IMR-90 (cell line): ENCODE results near the gene PDCD6IP. TPM values are rescaled to one million over a fixed set of nuclear protein-coding genes. Genes with fewer than 3 reads are reported as not detected.

Source experiments
- ATAC-seq: fragments of 200-7000 bp; cut with Tn5 transposase; 2 replicates; pipeline ENCODE4 v1.9.1; 2020; ENCODE audit warnings: low read depth, mild to moderate bottlenecking, moderate library complexity
- BruUV-seq: library from RNA; stranded (reverse); fragments of 400-500 nt; replicated peaks from 2 replicates; lab custom pipeline; 2021; lab: Mats Ljungman, UMichigan
- CTCF ChIA-PET: fragments of 300-600 bp; formaldehyde crosslinking; extraction: SDS; loops from one replicate; lab custom pipeline; 2021; ENCODE audit warnings: antibody characterized with exemption; lab: Yijun Ruan, JAX
- POLR2A ChIA-PET: fragments of 300-600 bp; sonication (Branson Sonifier 250); formaldehyde crosslinking; loops from one replicate; lab custom pipeline; 2022; ENCODE audit warnings: antibody characterized with exemption; ENCODE audit not compliant: unreplicated experiment; lab: Charles Lee
- DNase-seq: peaks from one replicate; pipeline ENCODE4 v3.0.0; 2013
- H2AFZ ChIP-seq: replicated peaks from 2 replicates; pipeline ENCODE3; 2013; ENCODE audit warnings: low read length, mild to moderate bottlenecking; ENCODE audit not compliant: poor library complexity
- H2AK5ac ChIP-seq: 2 replicates; pipeline ENCODE4 v1.6.1; 2013; ENCODE audit warnings: low read depth, low read length, inconsistent platforms
- H2AK9ac ChIP-seq: replicated peaks from 2 replicates; pipeline ENCODE3; 2013; ENCODE audit warnings: mild to moderate bottlenecking, low read depth, low read length, moderate library complexity; ENCODE audit not compliant: poor library complexity
- H2BK120ac ChIP-seq: 2 replicates; pipeline ENCODE4 v1.6.1; 2013; ENCODE audit warnings: low read depth, low read length, inconsistent platforms
- H2BK15ac ChIP-seq: 3 replicates; pipeline ENCODE4 v1.6.1; 2013; ENCODE audit warnings: low read depth, low read length, inconsistent platforms
- H2BK20ac ChIP-seq: 2 replicates; pipeline ENCODE4 v1.6.1; 2013; ENCODE audit warnings: low read depth, mild to moderate bottlenecking, inconsistent platforms, low read length, moderate library complexity
- H2BK5ac ChIP-seq: 2 replicates; pipeline ENCODE4 v1.6.1; 2013; ENCODE audit warnings: mild to moderate bottlenecking, low read depth, low read length, inconsistent platforms; ENCODE audit not compliant: poor library complexity, severe bottlenecking
- H3K14ac ChIP-seq: replicated peaks from 2 replicates; pipeline ENCODE4 v1.6.1; 2013; ENCODE audit warnings: low read depth, low read length, inconsistent platforms
- H3K18ac ChIP-seq: 2 replicates; pipeline ENCODE4 v1.6.1; 2013; ENCODE audit warnings: low read depth, low read length, control low read depth
- H3K23ac ChIP-seq: 2 replicates; pipeline ENCODE4 v1.6.1; 2013; ENCODE audit warnings: low read depth, low read length, inconsistent platforms
- H3K27ac ChIP-seq: 2 replicates; pipeline ENCODE4 v1.5.1; 2013; ENCODE audit warnings: mild to moderate bottlenecking, control low read depth, low read length; ENCODE audit not compliant: insufficient read depth
- H3K27me3 ChIP-seq: 2 replicates; pipeline ENCODE4 v1.6.1; 2013; ENCODE audit warnings: low read length; ENCODE audit not compliant: control insufficient read depth, insufficient read depth
- H3K36me3 ChIP-seq: 2 replicates; pipeline ENCODE4 v1.6.1; 2013; ENCODE audit warnings: low read length, mixed read lengths; ENCODE audit not compliant: control insufficient read depth, insufficient read depth
- H3K4ac ChIP-seq: 2 replicates; pipeline ENCODE4 v1.6.1; 2013; ENCODE audit warnings: low read depth, low read length, inconsistent platforms
- H3K4me1 ChIP-seq: 2 replicates; pipeline ENCODE4 v1.6.1; 2013; ENCODE audit warnings: low read length, mixed read lengths; ENCODE audit not compliant: control insufficient read depth, insufficient read depth
- H3K4me2 ChIP-seq: 2 replicates; pipeline ENCODE4 v1.6.1; 2013; ENCODE audit warnings: low read depth, mild to moderate bottlenecking, control low read depth, low read length, moderate library complexity
- H3K4me3 ChIP-seq: 2 replicates; pipeline ENCODE4 v1.5.1; 2013; ENCODE audit warnings: low read depth, mild to moderate bottlenecking, control low read depth, low read length, moderate library complexity; ENCODE audit not compliant: insufficient read depth
- H3K56ac ChIP-seq: 2 replicates; pipeline ENCODE4 v1.6.1; 2013; ENCODE audit warnings: low read length, inconsistent platforms; ENCODE audit not compliant: insufficient read depth; ENCODE audit errors: extremely low read depth
- H3K79me1 ChIP-seq, 2 experiments: 2 replicates each; pipeline ENCODE4 v1.6.1; 2013; ENCODE audit warnings: low read length in 2 of 2, inconsistent platforms in 1 of 2, low read depth in 1 of 2
- H3K9ac ChIP-seq: 2 replicates; pipeline ENCODE4 v1.6.1; 2013; ENCODE audit warnings: low read depth, low read length, control low read depth
- H3K9me1 ChIP-seq: 2 replicates; pipeline ENCODE4 v1.6.1; 2013; ENCODE audit warnings: low read length, inconsistent platforms; ENCODE audit not compliant: insufficient read depth
- H3K9me3 ChIP-seq: 2 replicates; pipeline ENCODE4 v1.6.1; 2013; ENCODE audit warnings: low read length; ENCODE audit not compliant: control insufficient read depth, insufficient read depth
- H4K20me1 ChIP-seq: 2 replicates; pipeline ENCODE4 v1.6.1; 2013; ENCODE audit warnings: low read length, inconsistent platforms; ENCODE audit not compliant: insufficient read depth
- H4K5ac ChIP-seq: 2 replicates; pipeline ENCODE4 v1.6.1; 2013; ENCODE audit warnings: mild to moderate bottlenecking, low read depth, low read length, control low read depth
- H4K8ac ChIP-seq, 2 experiments: 2 replicates each; pipeline ENCODE4 v1.6.1; 2013; ENCODE audit warnings: low read depth in 2 of 2, low read length in 2 of 2, control low read depth in 1 of 2, inconsistent platforms in 1 of 2
- H4K91ac ChIP-seq: 2 replicates; pipeline ENCODE4 v1.6.1; 2013; ENCODE audit warnings: low read depth, low read length, inconsistent platforms; ENCODE audit not compliant: insufficient read depth
- BHLHE40 ChIP-seq: fragments of 150-350 bp; IDR thresholded peaks from 2 replicates; pipeline ENCODE4 v1.6.1; 2016; ENCODE audit warnings: mild to moderate bottlenecking, low read depth, low read length
- CTCF ChIP-seq: conservative IDR thresholded peaks from 2 replicates; pipeline ENCODE4 v1.5.1; 2012; ENCODE audit warnings: mild to moderate bottlenecking, low read depth, low read length, improper control_type of control experiment
- WGBS, 2 experiments: methylation state at CpG; one replicate each; pipeline versions ENCODE4 v1.1.5 to v1.1.7; 2013; ENCODE audit warnings: missing lambda C conversion rate in 2 of 2; ENCODE audit not compliant: insufficient read length in 1 of 2; ENCODE audit errors: extremely low coverage in 2 of 2; 5-methylcytosine and 5-hydroxymethylcytosine counted together
- dilution Hi-C: fragments of 300-500 bp; cut with HindIII; formaldehyde crosslinking; loops from one replicate; pipeline ENCODE4 v1.14.3; 2018; ENCODE audit warnings: low sequenced_read_pairs; ENCODE audit not compliant: unreplicated experiment
- in situ Hi-C: fragments of 300-500 bp; cut with MboI; formaldehyde crosslinking; loops from 3 replicates; pipeline ENCODE4 v1.14.3; 2019; ENCODE audit warnings: low sequenced_read_pairs, inconsistent platforms, mixed read lengths
- intact Hi-C: fragments of 100-400 bp; cut with micrococcal nuclease; formaldehyde crosslinking; loops from 2 replicates; pipeline ENCODE4 v1.10.0; 2022
- polyA plus RNA-seq, 3 experiments: library from polyadenylated mRNA; depleted of rRNA; stranded (reverse); fragments of >200 nt; gene quantifications; 2 replicates each; pipeline ENCODE4 v1.2.3, GENCODE V29; 2012; ENCODE audit warnings: low replicate concordance in 1 of 3
- total RNA-seq: library from RNA; depleted of rRNA; stranded (reverse); fragments of >200 nt; gene quantifications from 2 replicates; pipeline ENCODE4 v1.2.3, GENCODE V29; 2012

Gene PDCD6IP
- total and polyA plus RNA-seq, 2 of the 4 experiments (the other 2 are of a cell fraction), result 68.1 to 78.3 TPM

GRCh38 chr3:33892655-33893054 is 94.2 kb downstream of the PDCD6IP start:
- no peak overlapping the region for H3K27ac ChIP-seq
- no peak overlapping the region for H4K5ac ChIP-seq
- TF ChIP-seq BHLHE40 (no peak), CTCF (no peak)
- H3K23ac ChIP-seq, result no peak overlapping the region
- H3K9me3 ChIP-seq, result no peaks in the 10 kb centered on the region
- no TSS peak for BruUV-seq
- H2BK20ac ChIP-seq, result no peak overlapping the region
- no peak overlapping the region for H3K18ac ChIP-seq
- no peak for ATAC-seq
- H2BK5ac ChIP-seq, result no peak overlapping the region
- H3K56ac ChIP-seq, result no peak overlapping the region
- POLR2A ChIA-PET, result no interaction called here
- CTCF ChIA-PET, result no interaction called here
- dilution Hi-C loops, result no loop called here
- H3K4me3 ChIP-seq, result no peak overlapping the region
- no peaks in the 10 kb centered on the region for H3K9me1 ChIP-seq
- no peak overlapping the region for H4K8ac ChIP-seq
- peaks cover 2% of the 10 kb centered on the region; the same call in 1 of the 2 replicates for H3K4me1 ChIP-seq
- WGBS, 2 experiments, result no CpG with 5 or more reads among the region's 1 CpG
- in situ Hi-C loops, result no loop called here
- no peaks in the 10 kb centered on the region for H3K79me1 ChIP-seq
- H3K4ac ChIP-seq, result no peak overlapping the region
- no peaks in the 10 kb centered on the region for H4K20me1 ChIP-seq
- no peak overlapping the region for H3K9ac ChIP-seq
- no peak overlapping the region for H3K14ac ChIP-seq
- H2BK15ac ChIP-seq, result no peak overlapping the region
- H2AFZ ChIP-seq, result no peak overlapping the region
- H3K4me2 ChIP-seq, result no peak overlapping the region
- H2BK120ac ChIP-seq, result no peak overlapping the region
- H2AK5ac ChIP-seq, result no peak overlapping the region
- H3K36me3 ChIP-seq, result no peaks in the 10 kb centered on the region
- no peak overlapping the region for H2AK9ac ChIP-seq
- no peak for DNase-seq
- peaks cover 9% of the 10 kb centered on the region; the same call in 1 of the 2 replicates for H3K27me3 ChIP-seq
- intact Hi-C loops, result no loop called here
- no peak overlapping the region for H4K91ac ChIP-seq
